Measurements from ENCODE around the gene CORO2A.
"Not testable (repeated sequence)": the region's sequence is repeated elsewhere in the genome, so short reads cannot be mapped to it uniquely, and the experiment has no call there.

The CORO2A gene

GRCh38 chr9:98142182-98142907 is 50.1 kb downstream of the CORO2A start:
- no peak for DNase-seq (ENCODE audit: low spot score)

GRCh38 chr9:98140503-98140902 is 51.9 kb downstream of the CORO2A start:
- no peak for DNase-seq (ENCODE audit: low spot score)

GRCh38 chr9:98136489-98136888 is 55.9 kb downstream of the CORO2A start:
- DNase-seq (ENCODE audit: low spot score), result no peak

GRCh38 chr9:98135938-98136337 is 56.5 kb downstream of the CORO2A start:
- DNase-seq (ENCODE audit: low spot score), result no peak

- no peak for DNase-seq (ENCODE audit: low spot score)
Observed at GRCh38 chr9:98135558-98135934, 56.9 kb downstream of the CORO2A start.

GRCh38 chr9:98134702-98135557 is 57.5 kb downstream of the CORO2A start:
- DNase-seq (ENCODE audit: low spot score), result no peak

- no peak for DNase-seq (ENCODE audit: low spot score)
Observed at GRCh38 chr9:98132806-98133631, 59.4 kb downstream of the CORO2A start.

GRCh38 chr9:98132158-98132557 is 60.3 kb downstream of the CORO2A start:
- DNase-seq (ENCODE audit: low spot score), result no peak

GRCh38 chr9:98130576-98131228 is 61.7 kb downstream of the CORO2A start:
- DNase-seq (ENCODE audit: low spot score), result no peak

GRCh38 chr9:98130060-98130459 is 62.4 kb downstream of the CORO2A start:
- DNase-seq (ENCODE audit: low spot score), result not testable (repeated sequence)

GRCh38 chr9:98129451-98129881 is 63.0 kb downstream of the CORO2A start:
- DNase-seq (ENCODE audit: low spot score), result no peak

- no peak for DNase-seq (ENCODE audit: low spot score)
Observed at GRCh38 chr9:98128316-98128715, 64.1 kb downstream of the CORO2A start.

- DNase-seq (ENCODE audit: low spot score), result no peak
Observed at GRCh38 chr9:98127226-98127625, 65.2 kb downstream of the CORO2A start.

GRCh38 chr9:98124637-98125426 is 67.6 kb downstream of the CORO2A start:
- DNase-seq (ENCODE audit: low spot score), result no peak

- not testable (repeated sequence) for DNase-seq (ENCODE audit: low spot score)
Observed at GRCh38 chr9:98124091-98124490, 68.3 kb downstream of the CORO2A start.

GRCh38 chr9:98121058-98121457 is 71.4 kb downstream of the CORO2A start:
- DNase-seq (ENCODE audit: low spot score), result peak; percentile 44

GRCh38 chr9:98120476-98120875 is 72.0 kb downstream of the CORO2A start:
- DNase-seq (ENCODE audit: low spot score), result no peak

- peak; percentile 48 for DNase-seq (ENCODE audit: low spot score)
Observed at GRCh38 chr9:98118640-98119601, 73.5 kb downstream of the CORO2A start, which contains the start of gene TRIM14. Gene TRIM14 (minus strand): TSS chr9:98119222. CDS start chr9:98119188, 34 bp downstream.

- peak; percentile 68 for DNase-seq (ENCODE audit: low spot score)
Observed at GRCh38 chr9:98117984-98118639, 74.3 kb downstream of the CORO2A start.

Measured in CD4-positive, alpha-beta T cell treated with Interleukin-2 at 100 ng/mL for 4 hours (primary cell).